Measurements from ENCODE around the gene KIAA0825.

The KIAA0825 gene

DNA sequence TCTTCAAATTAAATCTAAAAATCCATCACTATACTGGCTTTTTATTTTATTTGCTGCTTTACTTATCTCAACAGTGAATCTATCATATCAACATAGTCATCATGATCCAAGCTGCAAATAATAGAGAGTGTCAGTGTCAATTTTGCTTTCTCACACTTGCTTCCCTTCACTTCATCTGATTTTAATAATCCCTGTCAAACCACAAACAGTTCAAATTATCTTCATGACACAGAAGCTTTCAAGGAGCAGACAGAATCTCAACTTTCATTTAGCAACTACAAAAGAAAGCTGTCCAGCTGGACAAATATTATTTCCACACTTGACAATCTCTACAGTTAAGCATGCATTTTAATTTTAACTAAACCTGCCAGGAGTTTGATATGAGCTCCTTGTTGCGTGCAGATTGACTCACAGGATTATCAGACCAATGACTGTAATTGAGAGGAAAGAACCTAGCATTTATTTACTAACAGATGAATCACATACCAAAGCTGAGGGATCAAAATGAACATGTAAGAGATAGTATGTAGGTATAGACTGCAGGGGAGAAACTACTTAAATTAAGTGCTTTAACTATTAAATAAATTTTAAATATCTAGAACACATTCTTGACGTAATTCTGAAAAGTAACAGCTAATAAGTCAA is 56.0 kb downstream of the KIAA0825 start:
- in situ Hi-C loops (cut with MboI; ENCODE audit: low sequenced_read_pairs, unreplicated experiment): no loop called here
- no peak for DNase-seq (ENCODE audit: low spot score)
- TF ChIP-seq, protein P1, sequence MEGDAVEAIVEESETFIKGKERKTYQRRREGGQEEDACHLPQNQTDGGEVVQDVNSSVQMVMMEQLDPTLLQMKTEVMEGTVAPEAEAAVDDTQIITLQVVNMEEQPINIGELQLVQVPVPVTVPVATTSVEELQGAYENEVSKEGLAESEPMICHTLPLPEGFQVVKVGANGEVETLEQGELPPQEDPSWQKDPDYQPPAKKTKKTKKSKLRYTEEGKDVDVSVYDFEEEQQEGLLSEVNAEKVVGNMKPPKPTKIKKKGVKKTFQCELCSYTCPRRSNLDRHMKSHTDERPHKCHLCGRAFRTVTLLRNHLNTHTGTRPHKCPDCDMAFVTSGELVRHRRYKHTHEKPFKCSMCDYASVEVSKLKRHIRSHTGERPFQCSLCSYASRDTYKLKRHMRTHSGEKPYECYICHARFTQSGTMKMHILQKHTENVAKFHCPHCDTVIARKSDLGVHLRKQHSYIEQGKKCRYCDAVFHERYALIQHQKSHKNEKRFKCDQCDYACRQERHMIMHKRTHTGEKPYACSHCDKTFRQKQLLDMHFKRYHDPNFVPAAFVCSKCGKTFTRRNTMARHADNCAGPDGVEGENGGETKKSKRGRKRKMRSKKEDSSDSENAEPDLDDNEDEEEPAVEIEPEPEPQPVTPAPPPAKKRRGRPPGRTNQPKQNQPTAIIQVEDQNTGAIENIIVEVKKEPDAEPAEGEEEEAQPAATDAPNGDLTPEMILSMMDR (IDR thresholded peaks at IDR 0.05; ENCODE audit: borderline replicate concordance, control extremely low read depth, extremely low read depth, insufficient read depth, missing control alignments): no peak

DNA sequence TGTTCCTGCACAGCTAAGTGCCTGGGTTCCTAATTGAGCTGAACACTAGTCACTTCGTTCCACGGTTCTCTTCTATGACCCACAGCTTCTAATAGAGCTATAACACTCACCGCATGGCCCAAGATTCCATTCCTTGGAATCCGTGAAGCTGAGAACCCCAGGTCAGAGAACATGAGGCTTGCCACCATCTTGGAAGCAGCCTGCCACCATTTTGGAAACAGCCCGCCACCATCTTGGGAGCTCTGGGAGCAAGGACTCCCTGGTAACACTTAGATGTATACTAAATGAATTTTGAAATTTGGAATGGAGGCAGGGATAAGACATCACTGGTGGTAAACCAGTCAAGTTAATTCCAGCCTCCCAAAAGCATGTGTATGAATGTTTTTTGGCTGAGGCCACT is 60.4 kb downstream of the KIAA0825 start:
- no peak for DNase-seq (ENCODE audit: low spot score)
- TF ChIP-seq, protein P1 (IDR thresholded peaks at IDR 0.05; ENCODE audit: borderline replicate concordance, control extremely low read depth, extremely low read depth, insufficient read depth, missing control alignments): no peak
- in situ Hi-C loops (cut with MboI; ENCODE audit: low sequenced_read_pairs, unreplicated experiment): no loop called here

DNA sequence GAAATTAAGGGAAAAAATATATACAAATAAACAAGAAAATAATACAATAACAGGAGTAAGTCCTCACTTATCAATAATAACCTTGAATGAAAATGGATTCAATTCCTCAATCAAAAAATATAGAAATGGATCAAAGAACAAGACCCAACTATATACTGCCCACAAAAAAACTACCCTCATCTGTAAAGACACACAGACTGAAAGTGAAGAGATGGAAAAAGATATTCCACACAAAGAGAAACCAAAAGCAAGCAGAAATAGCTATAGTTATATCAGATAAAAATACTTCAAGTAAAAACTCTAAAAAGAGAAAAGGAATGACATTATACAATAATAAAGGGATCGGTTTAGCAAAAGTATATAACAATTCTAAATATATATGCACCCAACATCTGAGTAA is 66.5 kb downstream of the KIAA0825 start:
- TF ChIP-seq, protein P1 (IDR thresholded peaks at IDR 0.05; ENCODE audit: borderline replicate concordance, control extremely low read depth, extremely low read depth, insufficient read depth, missing control alignments): no peak
- no peak for DNase-seq (ENCODE audit: low spot score)

DNA sequence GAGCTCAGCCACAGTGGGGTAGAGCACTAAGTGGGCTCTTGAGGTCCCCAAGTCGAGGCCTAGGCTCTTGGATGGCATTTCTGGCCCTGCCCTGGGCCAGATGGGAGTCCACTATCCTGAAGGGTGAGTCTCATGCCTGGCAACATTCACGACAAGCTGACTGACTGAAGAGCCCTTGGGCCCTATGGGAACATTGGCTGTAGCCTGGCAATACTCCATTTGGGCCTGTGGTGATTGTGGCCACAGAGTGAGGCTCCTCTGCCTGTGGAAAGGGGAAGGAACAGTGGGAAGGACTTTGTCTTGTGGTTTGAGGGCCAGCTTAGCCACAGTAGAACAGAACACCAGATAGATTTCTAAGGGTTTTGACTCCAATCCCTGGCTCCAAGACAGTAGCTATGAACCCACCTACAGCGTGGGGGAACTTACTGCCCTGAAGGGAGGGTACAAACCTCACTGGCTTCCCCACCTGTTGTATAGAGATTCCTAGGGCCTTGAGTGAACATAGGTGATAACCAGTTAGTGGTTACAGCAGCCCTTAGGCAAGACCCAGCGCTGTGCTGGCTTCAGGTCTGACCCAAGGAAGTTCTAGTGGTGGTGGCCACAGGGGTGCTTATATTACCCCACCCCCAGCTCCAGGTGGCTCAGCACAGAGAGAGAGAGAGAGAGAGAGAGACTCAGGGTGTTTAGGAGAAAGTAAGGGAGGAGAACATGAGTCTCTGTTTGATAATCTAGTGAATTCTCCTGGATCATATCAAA is 72.4 kb downstream of the KIAA0825 start:
- TF ChIP-seq, protein P1 (IDR thresholded peaks at IDR 0.05; ENCODE audit: borderline replicate concordance, control extremely low read depth, extremely low read depth, insufficient read depth, missing control alignments): no peak
- in situ Hi-C loops (cut with MboI; ENCODE audit: low sequenced_read_pairs, unreplicated experiment): no loop called here
- no peak for DNase-seq (ENCODE audit: low spot score)

More for the DNA sequence above, 66.5 kb downstream of the KIAA0825 start:
- in situ Hi-C loops (cut with MboI; ENCODE audit: low sequenced_read_pairs, unreplicated experiment): no loop called here

DNA sequence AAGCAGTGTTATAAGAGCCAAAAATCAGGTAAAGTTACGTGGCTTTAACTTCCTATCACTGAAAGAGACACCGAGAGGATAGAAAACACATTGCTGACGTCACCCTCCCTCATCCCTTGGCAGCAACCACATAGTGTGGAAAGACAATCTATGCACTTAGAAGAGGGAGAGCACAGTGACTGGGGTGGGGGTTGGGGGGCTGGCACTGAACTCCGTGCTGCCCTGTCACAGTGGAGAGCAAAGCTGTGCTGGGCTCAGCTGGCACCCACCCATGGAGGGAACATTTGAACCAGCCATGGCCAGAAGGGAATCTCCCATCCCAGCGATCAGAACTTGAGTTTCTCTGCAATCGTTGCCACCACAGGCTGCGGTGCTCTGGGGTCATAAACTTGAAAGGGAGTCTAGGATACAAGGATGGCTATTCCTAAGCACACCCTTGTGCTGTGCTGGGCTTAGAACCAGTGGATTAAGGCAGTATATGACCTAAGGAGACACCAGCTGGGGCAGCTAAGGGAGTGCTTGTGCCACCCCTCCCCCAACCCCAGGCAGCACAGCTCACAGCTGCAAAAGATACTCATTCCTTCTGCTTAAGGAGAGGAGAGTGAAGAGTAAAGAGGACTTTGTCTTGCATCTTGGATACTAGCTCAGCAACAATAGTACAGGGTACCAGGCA is 73.4 kb downstream of the KIAA0825 start:
- TF ChIP-seq, protein P1 (IDR thresholded peaks at IDR 0.05; ENCODE audit: borderline replicate concordance, control extremely low read depth, extremely low read depth, insufficient read depth, missing control alignments): no peak
- in situ Hi-C loops (cut with MboI; ENCODE audit: low sequenced_read_pairs, unreplicated experiment): no loop called here
- no peak for DNase-seq (ENCODE audit: low spot score)

DNA sequence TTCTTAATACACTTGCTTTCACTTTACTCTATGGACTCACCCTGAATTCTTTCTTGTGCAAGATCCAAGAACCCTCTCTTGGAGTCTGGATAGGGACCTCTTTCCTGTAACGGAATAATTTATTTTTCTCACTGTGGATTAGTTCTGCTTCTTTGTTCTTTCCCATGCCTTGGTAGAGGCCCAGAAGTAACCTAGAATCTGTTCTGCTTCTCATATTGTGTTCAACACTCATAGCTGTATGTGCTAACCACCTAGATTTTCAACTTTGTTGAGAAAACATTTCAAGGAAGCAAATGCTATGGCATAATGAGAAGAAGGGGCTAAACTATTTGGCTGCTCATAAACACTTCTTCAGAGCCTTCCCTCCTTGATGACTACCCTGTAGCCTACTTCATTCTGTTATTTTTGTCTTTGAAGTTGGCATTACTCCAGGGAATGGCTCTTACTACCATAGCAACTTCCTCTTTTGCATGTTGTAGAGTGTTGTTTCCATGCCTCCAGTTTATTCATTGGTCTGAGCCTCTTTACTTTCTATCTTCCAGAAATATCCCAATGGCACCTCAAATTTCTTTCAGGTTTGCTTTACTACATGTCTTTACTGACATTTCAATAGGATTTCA is 74.3 kb downstream of the KIAA0825 start:
- no peak for DNase-seq (ENCODE audit: low spot score)
- TF ChIP-seq, protein P1 (IDR thresholded peaks at IDR 0.05; ENCODE audit: borderline replicate concordance, control extremely low read depth, extremely low read depth, insufficient read depth, missing control alignments): no peak
- in situ Hi-C loops (cut with MboI; ENCODE audit: low sequenced_read_pairs, unreplicated experiment): no loop called here
